NCI-H1105 (cell line): Measurements from ENCODE around the gene CST9.
A peak's percentile ranks its signal among the peaks of the same experiment; 100 is the strongest.
"Not testable (repeated sequence)": the region's sequence is repeated elsewhere in the genome, so short reads cannot be mapped to it uniquely, and the experiment has no call there.

Experiments used
- DNase-seq: peaks from one replicate; lab custom pipeline; 2025; lab: John Stamatoyannopoulos, UW

The CST9 gene

DNA sequence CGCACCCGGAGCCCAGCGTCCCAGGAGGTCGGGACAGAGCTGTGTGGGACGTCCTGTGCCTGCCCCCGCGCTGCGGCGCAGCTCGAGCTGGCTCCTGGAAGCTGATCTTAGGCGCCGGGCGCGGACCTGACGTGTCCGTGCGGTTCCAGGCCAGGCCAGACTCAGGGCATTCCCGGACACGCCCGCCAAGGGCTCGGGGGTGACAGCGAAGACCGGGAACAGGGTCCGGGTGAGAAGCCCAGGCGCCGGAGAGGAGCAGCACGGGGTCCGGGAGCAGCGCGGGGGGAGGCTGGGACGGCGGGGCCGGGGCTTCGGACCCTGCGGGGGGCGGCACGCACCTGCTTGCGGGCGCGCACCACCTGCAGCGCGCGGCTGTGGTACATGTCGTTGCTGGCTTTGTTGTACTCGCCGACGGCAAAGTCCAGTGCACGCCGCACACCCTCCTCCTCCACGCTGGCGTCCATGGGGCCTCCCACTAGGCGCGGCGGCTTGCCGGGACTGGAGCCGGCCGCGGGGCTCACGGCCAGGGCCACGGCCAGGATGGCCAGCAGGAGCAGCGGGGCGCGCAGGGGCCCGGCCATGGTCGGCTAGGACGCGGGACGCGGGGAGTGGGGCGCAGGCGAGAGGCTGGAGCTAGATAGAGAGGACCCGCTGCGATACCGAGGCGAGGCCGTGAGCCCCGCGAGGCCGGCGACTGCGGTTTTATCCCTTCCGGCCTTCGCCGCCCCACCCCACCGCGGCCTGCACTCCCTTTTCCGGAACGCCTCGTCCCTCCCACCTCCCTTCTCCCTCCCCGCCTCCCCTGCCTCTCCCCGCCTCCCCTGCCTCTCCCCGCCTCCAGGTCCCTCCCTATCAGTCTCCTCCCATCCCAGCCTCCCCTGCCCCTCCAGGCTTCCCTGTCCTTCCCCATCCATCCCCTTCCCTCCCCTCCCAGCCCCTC is 31.8 kb upstream of the CST9 start, which contains the start of gene CST3:
Gene CST3 (minus strand): TSS at position 674 of the 940 bp plus-strand sequence. CDS start 93 bp downstream, at position 581.
- DNase-seq = peak; percentile 79

DNA sequence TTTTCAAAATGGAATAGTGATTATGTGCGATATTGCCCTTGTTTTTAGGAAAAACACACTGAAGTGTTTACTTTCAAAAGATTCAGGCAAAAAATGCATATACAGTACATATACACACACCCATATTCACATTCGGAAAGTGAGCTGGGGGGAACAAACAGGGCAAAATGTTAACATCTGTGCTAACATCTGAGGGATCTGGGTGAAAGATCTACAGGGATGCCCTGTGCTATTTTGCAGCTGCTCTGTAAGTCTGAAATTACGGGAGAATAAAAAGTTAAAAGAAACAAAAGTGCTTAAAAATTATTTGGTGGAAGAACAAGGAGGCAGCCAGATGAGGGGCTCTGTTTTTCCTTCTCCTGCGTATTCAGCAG is 31.2 kb upstream of the CST9 start:
- no peak for DNase-seq

- DNase-seq = no peak
Measured at GRCh38 chr20:23636182-23636907, 30.6 kb upstream of the CST9 start.

DNA sequence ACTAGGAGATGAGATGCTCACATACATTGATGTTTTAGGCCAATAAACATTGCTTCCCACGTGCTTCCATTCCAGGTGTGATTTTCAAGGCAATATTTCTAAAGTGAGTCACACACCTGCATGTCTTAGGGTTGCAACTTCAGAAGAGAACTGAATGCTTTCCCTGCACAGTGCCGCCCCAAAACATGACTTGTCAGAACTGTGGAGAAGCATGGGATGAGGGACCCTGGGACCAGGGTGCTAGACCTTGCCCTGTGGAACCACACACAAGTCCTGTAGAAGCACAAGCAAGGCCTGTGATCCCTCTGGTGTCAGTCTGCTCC is 30.0 kb upstream of the CST9 start:
- not testable (repeated sequence) for DNase-seq

GRCh38 chr20:23634985-23635767 is 29.5 kb upstream of the CST9 start:
- DNase-seq = no peak

GRCh38 chr20:23634044-23634801 is 28.5 kb upstream of the CST9 start:
- no peak for DNase-seq

- DNase-seq = no peak
Measured at GRCh38 chr20:23632711-23633573, 27.2 kb upstream of the CST9 start.

GRCh38 chr20:23631981-23632710 is 26.4 kb upstream of the CST9 start:
- no peak for DNase-seq

- DNase-seq = no peak
Measured at GRCh38 chr20:23631226-23631822, 25.6 kb upstream of the CST9 start.

GRCh38 chr20:23630392-23630849 is 24.7 kb upstream of the CST9 start:
- DNase-seq = no peak

DNA sequence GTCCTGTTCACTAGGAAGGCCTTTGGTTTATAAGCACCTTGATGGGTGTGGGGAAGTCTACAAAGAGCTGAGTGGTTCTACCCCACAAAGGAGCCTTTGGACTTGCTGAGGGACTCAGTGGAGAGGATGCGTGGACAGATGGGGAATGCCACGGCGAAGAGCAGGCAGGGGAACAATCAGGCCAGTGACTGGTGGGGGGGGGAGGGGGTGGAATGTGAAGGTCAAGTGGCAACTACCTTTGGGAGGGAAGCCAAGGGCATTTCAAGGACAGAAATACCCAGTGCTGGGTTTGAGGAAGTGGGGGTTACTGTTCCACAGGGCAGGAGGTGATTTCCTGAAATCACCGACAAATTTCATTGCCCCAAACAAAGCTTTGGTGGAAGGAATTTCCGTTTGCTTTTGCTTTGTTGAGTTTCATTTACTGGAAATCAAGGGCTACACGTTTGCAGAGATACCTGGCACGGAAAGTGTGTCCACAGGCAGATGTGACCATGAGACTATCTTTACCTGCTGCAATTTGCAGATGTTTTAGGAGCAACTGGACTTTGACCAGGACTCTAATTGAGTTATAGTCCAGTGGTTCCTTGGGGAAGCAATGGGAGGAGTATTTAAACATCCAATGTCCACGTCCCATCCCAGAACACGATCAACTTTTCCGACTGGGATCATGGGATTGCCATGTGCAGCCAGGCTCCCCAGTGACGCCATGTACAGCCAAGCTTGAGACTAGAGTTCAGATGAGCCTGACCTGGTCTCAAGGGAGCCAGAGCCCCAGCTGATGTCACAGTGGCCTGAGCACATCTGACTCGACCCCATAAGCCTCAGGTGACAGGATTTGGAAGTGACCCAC is 24.1 kb upstream of the CST9 start:
- no peak for DNase-seq

GRCh38 chr20:23629017-23629541 is 23.4 kb upstream of the CST9 start:
- DNase-seq = no peak

GRCh38 chr20:23628402-23629016 is 22.8 kb upstream of the CST9 start:
- DNase-seq = no peak

- DNase-seq = no peak
Measured at GRCh38 chr20:23627501-23627900, 21.8 kb upstream of the CST9 start.

GRCh38 chr20:23626040-23626620 is 20.4 kb upstream of the CST9 start:
- no peak for DNase-seq

DNA sequence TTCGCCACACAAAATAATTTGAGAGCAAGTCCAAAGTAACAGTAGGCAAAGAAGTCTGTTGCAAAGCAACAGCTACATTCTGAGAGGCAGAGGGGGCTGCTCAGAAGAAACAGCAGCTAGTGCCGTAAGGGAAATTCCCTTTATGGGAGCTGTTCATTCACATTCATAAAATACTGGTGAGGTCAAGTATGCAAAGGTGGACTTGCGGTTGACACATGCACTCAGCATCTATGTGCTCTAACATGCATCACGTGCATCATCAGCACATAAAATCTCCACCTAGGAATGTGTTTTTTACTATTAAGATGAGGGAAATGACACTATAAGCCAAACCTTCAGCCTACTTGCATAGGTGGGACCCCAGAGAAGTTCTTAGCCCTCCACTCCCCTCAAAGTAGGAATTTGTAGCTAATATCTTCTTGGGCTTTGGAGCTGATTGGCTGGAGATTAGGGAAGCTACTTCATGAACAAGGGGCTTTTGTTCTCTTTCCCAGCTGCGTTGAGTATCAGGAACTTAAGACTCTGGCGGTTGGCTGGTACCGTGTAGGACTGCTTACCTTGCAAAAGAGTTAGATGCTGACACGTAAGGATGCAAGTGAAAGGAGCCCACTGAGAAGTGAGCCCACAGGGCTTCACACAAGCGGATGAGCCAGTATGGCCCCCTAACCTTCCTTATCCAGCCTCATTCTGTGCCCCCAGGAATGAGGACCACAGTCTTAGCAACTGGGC is 19.7 kb upstream of the CST9 start:
- DNase-seq = no peak

GRCh38 chr20:23624324-23624691 is 18.6 kb upstream of the CST9 start:
- no peak for DNase-seq
